BJ (cell line): ENCODE results near the gene PRKCZ. TPM values are rescaled to one million over a fixed set of nuclear protein-coding genes. Genes with fewer than 3 reads are reported as not detected.

Source experiments
- CTCF ChIA-PET: fragments of 350-600 bp; formaldehyde crosslinking; extraction: SDS; loops from one replicate; lab custom pipeline; 2021; ENCODE audit warnings: antibody characterized with exemption, inconsistent platforms; lab: Yijun Ruan, JAX
- POLR2A ChIA-PET: fragments of 300-600 bp; sonication (Branson Sonifier 250); formaldehyde crosslinking; extraction: SDS; loops from one replicate; lab custom pipeline; 2021; ENCODE audit warnings: antibody characterized with exemption; lab: Charles Lee
- DNase-seq: peaks from one replicate; pipeline ENCODE4 v3.0.0-alpha.2; 2011; ENCODE audit warnings: low read depth
- H3K27me3 ChIP-seq: 2 replicates; pipeline ENCODE4 v1.6.0; 2011; ENCODE audit warnings: low read length; ENCODE audit not compliant: control insufficient read depth, insufficient read depth
- H3K36me3 ChIP-seq: 2 replicates; pipeline ENCODE4 v1.5.1; 2011; ENCODE audit warnings: low read length; ENCODE audit not compliant: control insufficient read depth, insufficient read depth
- H3K4me3 ChIP-seq: 2 replicates; pipeline ENCODE4 v1.5.1; 2011; ENCODE audit warnings: low read depth, mild to moderate bottlenecking, control low read depth, low read length
- CTCF ChIP-seq: IDR thresholded peaks from 2 replicates; pipeline ENCODE4 v1.5.1; 2011; ENCODE audit warnings: low read depth, mild to moderate bottlenecking, control low read depth, inconsistent platforms, low read length, moderate library complexity; ENCODE audit not compliant: insufficient read depth
- polyA plus RNA-seq: library from polyadenylated mRNA; depleted of rRNA; stranded (reverse); fragments of >200 nt; gene quantifications from 2 replicates; pipeline ENCODE4 v1.2.3, GENCODE V29; 2011

PRKCZ gene
- polyA plus RNA-seq, 1 experiment = 2.3 TPM

GRCh38 chr1:2212274-2212531, 162.0 kb downstream of the PRKCZ start:
- no peak for DNase-seq
- H3K36me3 ChIP-seq = no peaks in the 10 kb centered on the region
- H3K4me3 ChIP-seq = peak overlapping the region; percentile 10; the same call in 1 of the 2 replicates
- no peaks in the 10 kb centered on the region for H3K27me3 ChIP-seq
- CTCF ChIA-PET = interaction anchor here (1.2 to 2.7 kb wide), 4 partner anchors 12 to 169 kb away, joined by 3 to 15 read pairs (median 4); partner anchors contain the start of gene FAAP20
- POLR2A ChIA-PET = interaction anchor here (0.6 kb wide), 1 partner anchor 22 kb away, joined by 3 read pairs; no protein-coding TSS in a partner anchor
- no peak for TF ChIP-seq CTCF

DNA sequence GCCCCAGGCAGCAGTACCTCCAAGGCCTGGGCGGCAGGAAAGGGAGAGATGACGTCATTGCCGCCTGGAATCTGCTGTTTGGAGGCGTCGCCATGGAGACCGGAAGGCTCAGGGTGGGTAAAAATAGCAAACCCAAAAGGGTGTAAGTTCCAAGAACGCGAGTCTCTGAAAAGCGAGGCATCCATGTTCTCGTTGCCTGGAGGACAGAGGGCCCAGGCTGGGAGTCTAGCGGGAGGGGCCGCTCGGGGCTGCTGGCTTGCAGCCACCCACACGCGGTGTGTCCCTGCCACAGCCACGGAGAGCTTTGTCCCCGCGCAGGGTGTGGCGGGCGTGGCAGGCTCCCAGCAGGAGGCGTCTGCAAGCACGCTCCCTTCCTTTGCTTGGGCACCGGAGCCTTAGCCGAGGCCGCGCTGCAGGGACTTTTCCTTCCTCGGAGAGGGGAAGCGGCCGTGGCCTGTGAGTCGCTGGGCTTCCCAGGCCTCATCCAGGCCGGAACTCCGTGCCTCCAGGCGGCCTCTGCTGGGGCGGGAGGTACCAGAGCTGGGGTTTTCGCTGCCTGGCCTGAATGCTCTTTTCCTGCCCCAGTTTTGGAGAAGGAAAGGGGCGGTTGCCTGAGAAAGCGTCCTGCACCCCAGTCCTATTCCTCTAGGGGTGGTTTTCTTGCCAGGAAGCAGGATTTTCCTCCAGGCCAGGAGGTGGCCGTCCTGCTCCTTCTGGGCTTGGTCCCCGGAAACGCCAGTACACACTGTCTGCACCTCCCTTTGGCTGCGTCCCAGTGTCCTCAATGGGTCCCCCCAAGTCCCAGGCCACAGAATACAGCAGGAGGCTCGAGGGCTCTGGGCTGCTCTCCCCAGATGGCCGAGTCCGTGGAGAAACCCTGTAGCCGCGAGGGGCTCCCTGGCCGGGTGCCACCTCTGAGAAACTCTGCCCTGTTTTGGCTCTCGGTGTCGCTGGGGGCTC, 162.6 kb downstream of the PRKCZ start:
- H3K4me3 ChIP-seq = peak overlapping the region; percentile 10
- DNase-seq = peak; percentile 87
- no peaks in the 10 kb centered on the region for H3K36me3 ChIP-seq
- POLR2A ChIA-PET = interaction anchor here (0.6 kb wide), 1 partner anchor 22 kb away, joined by 3 read pairs; no protein-coding TSS in a partner anchor
- peak; percentile 23 for TF ChIP-seq CTCF
- CTCF ChIA-PET = interaction anchor here (1.2 to 2.7 kb wide), 3 partner anchors 11 to 169 kb away, joined by 3 to 15 read pairs (median 4); partner anchors contain the start of gene FAAP20
- H3K27me3 ChIP-seq = no peaks in the 10 kb centered on the region

DNA sequence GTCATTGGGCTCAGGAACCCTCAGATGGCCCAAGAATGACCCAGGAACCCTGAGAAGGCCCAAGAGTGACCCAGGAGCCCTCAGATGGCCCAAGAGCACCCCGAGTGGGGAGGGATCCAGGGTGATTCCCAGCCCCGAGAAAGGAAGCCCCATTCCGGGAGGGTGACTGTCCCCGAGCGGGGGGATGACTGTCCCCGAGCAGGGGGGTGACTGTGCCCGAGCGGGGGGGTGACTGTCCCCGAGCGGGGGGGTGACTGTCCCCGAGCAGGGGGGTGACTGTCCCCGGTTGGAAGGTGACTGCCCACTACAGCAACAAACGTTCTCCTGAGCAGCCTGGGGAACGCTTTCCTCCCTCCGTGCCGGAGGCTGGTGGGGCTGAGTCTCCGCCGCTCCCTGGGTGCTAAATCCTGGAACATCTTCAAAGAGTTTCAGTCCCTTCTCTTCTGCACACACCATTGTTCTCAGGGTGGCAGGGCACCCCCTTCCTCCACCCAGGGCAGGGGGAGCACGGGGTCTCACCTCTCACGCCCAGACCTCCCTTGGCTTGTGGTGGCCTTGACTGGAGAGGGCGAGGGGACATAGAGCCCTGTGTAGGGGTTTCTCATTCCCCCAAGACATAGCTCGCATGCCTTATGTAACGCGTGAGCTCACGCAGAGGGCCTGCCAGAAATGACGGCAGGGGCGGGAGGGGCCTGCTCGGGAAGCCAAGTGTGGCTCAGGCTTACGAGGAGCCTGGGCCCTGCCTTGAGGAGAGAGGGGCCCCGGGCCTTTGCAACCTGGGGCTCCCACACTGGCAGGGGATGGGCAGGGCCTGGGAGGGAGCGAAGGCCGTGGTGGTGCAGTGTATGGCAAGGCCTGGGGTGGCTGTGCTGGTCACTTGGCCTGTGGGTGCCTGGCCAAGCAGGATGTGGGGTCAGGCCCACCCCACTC, 163.6 kb downstream of the PRKCZ start:
- ChIA-PET POLR2A (interaction anchor here (0.6 kb wide), 1 partner anchor 82 kb away, joined by 5 read pairs; no protein-coding TSS in a partner anchor), CTCF (interaction anchor here (0.7 to 1.5 kb wide), 4 partner anchors 16 to 168 kb away, joined by 3 to 6 read pairs (median 4); partner anchors contain the start of gene FAAP20)
- no peak for DNase-seq
- Histone ChIP-seq H3K4me3 (no peak overlapping the region), H3K36me3 (no peaks in the 10 kb centered on the region), H3K27me3 (no peaks in the 10 kb centered on the region)
- TF ChIP-seq CTCF = no peak

GRCh38 chr1:2214541-2215241, 164.5 kb downstream of the PRKCZ start:
- H3K27me3 ChIP-seq = no peaks in the 10 kb centered on the region
- no peak overlapping the region for H3K4me3 ChIP-seq
- ChIA-PET CTCF (interaction anchor here (0.7 to 1.5 kb wide), 4 partner anchors 15 to 167 kb away, joined by 3 to 6 read pairs (median 4); partner anchors contain the start of gene FAAP20), POLR2A (interaction anchor here (0.6 kb wide), 1 partner anchor 81 kb away, joined by 5 read pairs; no protein-coding TSS in a partner anchor)
- H3K36me3 ChIP-seq = no peaks in the 10 kb centered on the region
- no peak for DNase-seq
- no peak for TF ChIP-seq CTCF
